NB4 (cell line): ENCODE data around the gene DIO3.

Source experiments
- CTCF ChIP-seq: IDR thresholded peaks from one replicate; pipeline ENCODE4 v1.5.1; 2012; ENCODE audit warnings: low read depth, low read length
- POLR2A ChIP-seq: IDR thresholded peaks from 2 replicates; pipeline ENCODE4 v1.6.1; 2011; ENCODE audit warnings: mild to moderate bottlenecking; ENCODE audit not compliant: insufficient read length; ENCODE audit errors: extremely low read depth

GRCh38 chr14:101557811-101558738 is 3.2 kb upstream of the DIO3 start:
- no peak for TF ChIP-seq CTCF
- no peak for TF ChIP-seq POLR2A
